Liver (tissue), 9 donors: ENCODE measurements around the gene PLA2R1. TPM values are rescaled to one million over a fixed set of nuclear protein-coding genes. Genes with fewer than 3 reads are reported as not detected.

ENCODE experiments used
- DNase-seq: peaks from one replicate; pipeline ENCODE4 v3.0.0-alpha.2; 2017; ENCODE audit warnings: low spot score
- H3K27ac ChIP-seq, 2 donors: one replicate each; pipeline ENCODE4 v1.7.0; 2013; ENCODE audit warnings: inconsistent platforms in 2 of 2, low read length in 2 of 2, control low read depth in 1 of 2, low read depth in 1 of 2, mild to moderate bottlenecking in 1 of 2
- H3K27me3 ChIP-seq, 4 donors: one replicate each; pipeline versions ENCODE4 v1.6.1 to v1.7.0; 2013; ENCODE audit warnings: low read length in 3 of 4, inconsistent platforms in 1 of 4, mild to moderate bottlenecking in 1 of 4, moderate library complexity in 1 of 4; ENCODE audit not compliant: control insufficient read depth in 4 of 4, insufficient read depth in 4 of 4
- H3K36me3 ChIP-seq, 4 donors: one replicate each; pipeline versions ENCODE4 v1.6.1 to v1.7.0; 2013; ENCODE audit warnings: low read length in 3 of 4, mild to moderate bottlenecking in 3 of 4, low read depth in 1 of 4, moderate library complexity in 1 of 4; ENCODE audit not compliant: control insufficient read depth in 4 of 4, insufficient read depth in 3 of 4
- H3K4me1 ChIP-seq, 4 donors: one replicate each; pipeline versions ENCODE4 v1.6.1 to v1.7.0; 2013; ENCODE audit warnings: low read length in 3 of 4, mild to moderate bottlenecking in 3 of 4, moderate library complexity in 1 of 4; ENCODE audit not compliant: control insufficient read depth in 4 of 4, insufficient read depth in 4 of 4
- H3K4me3 ChIP-seq, 3 donors: one replicate each; pipeline versions ENCODE4 v1.6.1 to v1.7.0; 2013; ENCODE audit warnings: low read length in 3 of 3, control low read depth in 1 of 3, low read depth in 1 of 3, mild to moderate bottlenecking in 1 of 3
- H3K9ac ChIP-seq, 2 donors: one replicate each; pipeline ENCODE4 v1.7.0; 2013; ENCODE audit warnings: low read length in 2 of 2, mild to moderate bottlenecking in 2 of 2, moderate library complexity in 2 of 2, control low read depth in 1 of 2, low read depth in 1 of 2
- H3K9me3 ChIP-seq, 4 donors: one replicate each; pipeline versions ENCODE4 v1.6.1 to v1.7.0; 2013; ENCODE audit warnings: low read length in 3 of 4; ENCODE audit not compliant: control insufficient read depth in 4 of 4
- EGR1 ChIP-seq, 2 donors: IDR thresholded peaks; 2 replicates each; pipeline ENCODE4 v1.6.1; 2016 to 2018; ENCODE audit warnings: antibody characterized with exemption in 2 of 2, low read depth in 2 of 2
- FOXA1 ChIP-seq: IDR thresholded peaks from 2 replicates; pipeline ENCODE4 v1.6.1; 2016; ENCODE audit warnings: antibody characterized with exemption
- FOXA2 ChIP-seq: IDR thresholded peaks from 2 replicates; pipeline ENCODE4 v1.6.1; 2016; ENCODE audit warnings: antibody characterized with exemption
- GABPA ChIP-seq, 2 donors: IDR thresholded peaks in 1 of 2; conservative IDR thresholded peaks in 1 of 2; 2 replicates each; pipeline ENCODE4 v1.6.1; 2016; ENCODE audit warnings: antibody characterized with exemption in 2 of 2, mild to moderate bottlenecking in 1 of 2, moderate library complexity in 1 of 2
- HNF4A ChIP-seq, 2 donors: conservative IDR thresholded peaks; 2 replicates each; pipeline ENCODE4 v1.6.1; 2016; ENCODE audit warnings: antibody characterized with exemption in 2 of 2, mild to moderate bottlenecking in 2 of 2
- JUND ChIP-seq, 2 donors: IDR thresholded peaks; 2 replicates each; pipeline ENCODE4 v1.6.1; 2016; ENCODE audit warnings: antibody characterized with exemption in 2 of 2
- NR2F2 ChIP-seq: IDR thresholded peaks from 2 replicates; pipeline ENCODE4 v1.6.1; 2016; ENCODE audit warnings: antibody characterized with exemption
- RAD21 ChIP-seq, 2 donors: IDR thresholded peaks; 2 replicates each; pipeline ENCODE4 v1.6.1; 2016; ENCODE audit warnings: antibody characterized with exemption in 2 of 2, mild to moderate bottlenecking in 2 of 2
- RXRA ChIP-seq, 2 donors: IDR thresholded peaks; 2 replicates each; pipeline ENCODE4 v1.6.1; 2017 to 2018; ENCODE audit warnings: antibody characterized with exemption in 2 of 2, mild to moderate bottlenecking in 1 of 2
- SP1 ChIP-seq: IDR thresholded peaks from 2 replicates; pipeline ENCODE4 v1.6.1; 2018; ENCODE audit warnings: antibody characterized with exemption, mild to moderate bottlenecking
- YY1 ChIP-seq: IDR thresholded peaks from 2 replicates; pipeline ENCODE4 v1.6.1; 2016; ENCODE audit warnings: antibody characterized with exemption, mild to moderate bottlenecking
- WGBS: extraction: QIAGEN DNeasy Blood & Tissue Kit; methylation state at CpG from one replicate; pipeline ENCODE4 v1.1.7; 2013; 5-methylcytosine and 5-hydroxymethylcytosine counted together
- polyA plus RNA-seq, 2 donors: library from polyadenylated mRNA; stranded (reverse) in 1 of 2; unstranded in 1 of 2; fragments of 200-250 nt in 1 of 2; fragments of >200 nt in 1 of 2; fragmentation: Nextera tagmentation in 1 of 2; extraction: Ambion mirVana in 1 of 2; gene quantifications; one replicate each; pipeline versions ENCODE4 v1.2.1 to v1.2.3, GENCODE V29; 2013 to 2015
- total RNA-seq, 2 donors: library from RNA; depleted of rRNA; stranded (reverse); fragments of >200 nt; gene quantifications; one replicate each; pipeline ENCODE4 v1.2.3, GENCODE V29; 2014
- TF ChIP-seq, protein P1 (sequence below): IDR thresholded peaks from 2 replicates; pipeline ENCODE4 v1.6.1; 2016; ENCODE audit warnings: antibody characterized with exemption
- TF ChIP-seq, protein P2 (sequence below): fragments of 150-350 bp; IDR thresholded peaks from 2 replicates; pipeline ENCODE4 v1.5.1; 2017; ENCODE audit warnings: improper control_type of control experiment, low read depth, low read length; ENCODE audit not compliant: missing input control
- TF ChIP-seq, protein P3 (sequence below): IDR thresholded peaks from 2 replicates; pipeline ENCODE4 v1.6.1; 2016; ENCODE audit warnings: antibody characterized with exemption, mild to moderate bottlenecking
- TF ChIP-seq, protein P4 (sequence below): IDR thresholded peaks from 2 replicates; pipeline ENCODE4 v1.6.1; 2016; ENCODE audit warnings: antibody characterized with exemption
- TF ChIP-seq, protein P5 (sequence below): IDR thresholded peaks from 2 replicates; pipeline ENCODE4 v1.6.1; 2016; ENCODE audit warnings: antibody characterized with exemption
- donor health status: healthy.
- donor health status: healthy.
- donor health status: healthy.
- donor health status: healthy.
- donor health status: healthy.

PLA2R1 gene
- total and polyA plus RNA-seq, 4 donors, result 0.61 to 2.3 (median 0.66) TPM

DNA sequence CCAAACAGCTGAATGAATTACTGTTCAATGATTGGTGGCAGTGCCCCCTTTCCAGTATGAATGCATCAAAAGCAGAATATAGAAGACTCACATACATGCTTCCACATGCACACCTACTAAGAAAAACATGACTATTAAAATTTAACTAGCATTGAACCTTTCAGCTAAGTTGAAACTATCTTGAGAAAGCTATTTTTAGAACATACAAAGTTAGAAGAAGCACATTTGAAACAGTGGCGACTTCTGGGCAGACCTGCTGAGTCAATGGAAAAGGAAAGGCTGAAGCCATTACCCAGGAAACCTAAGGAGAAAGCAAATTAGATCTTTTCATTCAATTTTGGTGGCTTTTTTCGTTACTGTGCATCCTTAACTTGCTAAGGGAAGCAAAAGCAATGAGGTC, 55.9 kb downstream of the PLA2R1 start (continued):
- TF ChIP-seq, protein P1, sequence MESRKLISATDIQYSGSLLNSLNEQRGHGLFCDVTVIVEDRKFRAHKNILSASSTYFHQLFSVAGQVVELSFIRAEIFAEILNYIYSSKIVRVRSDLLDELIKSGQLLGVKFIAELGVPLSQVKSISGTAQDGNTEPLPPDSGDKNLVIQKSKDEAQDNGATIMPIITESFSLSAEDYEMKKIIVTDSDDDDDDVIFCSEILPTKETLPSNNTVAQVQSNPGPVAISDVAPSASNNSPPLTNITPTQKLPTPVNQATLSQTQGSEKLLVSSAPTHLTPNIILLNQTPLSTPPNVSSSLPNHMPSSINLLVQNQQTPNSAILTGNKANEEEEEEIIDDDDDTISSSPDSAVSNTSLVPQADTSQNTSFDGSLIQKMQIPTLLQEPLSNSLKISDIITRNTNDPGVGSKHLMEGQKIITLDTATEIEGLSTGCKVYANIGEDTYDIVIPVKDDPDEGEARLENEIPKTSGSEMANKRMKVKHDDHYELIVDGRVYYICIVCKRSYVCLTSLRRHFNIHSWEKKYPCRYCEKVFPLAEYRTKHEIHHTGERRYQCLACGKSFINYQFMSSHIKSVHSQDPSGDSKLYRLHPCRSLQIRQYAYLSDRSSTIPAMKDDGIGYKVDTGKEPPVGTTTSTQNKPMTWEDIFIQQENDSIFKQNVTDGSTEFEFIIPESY, result no peak
- TF ChIP-seq FOXA2, result no peak

DNA sequence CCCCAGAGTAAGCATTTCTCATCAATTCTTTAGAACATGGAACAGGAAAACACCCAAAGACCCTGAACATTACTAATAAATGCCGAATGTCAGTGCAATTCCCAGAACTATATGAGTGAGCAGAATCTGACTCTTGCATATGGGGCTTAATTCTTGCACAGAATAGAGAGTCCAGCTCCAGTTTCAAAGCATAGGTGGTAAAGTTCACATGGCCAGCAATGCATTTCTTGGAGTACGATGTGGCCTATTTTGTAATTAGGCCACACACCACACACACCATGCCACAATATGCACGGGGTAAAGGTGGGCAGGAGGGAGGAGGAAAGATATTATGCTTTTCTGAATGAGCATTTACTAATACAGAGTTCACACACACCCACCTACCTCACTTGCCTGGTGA, 56.5 kb downstream of the PLA2R1 start:
- TF ChIP-seq RXRA (IDR thresholded peaks at IDR 0.05) (no peak), YY1 (no peak), RAD21 (IDR thresholded peaks at IDR 0.05) (no peak), FOXA1 (no peak), GABPA (IDR thresholded peaks at IDR 0.05 in 1 of 2, conservative IDR thresholded peaks at IDR 0.05 in 1 of 2) (no peak), SP1 (no peak), FOXA2 (no peak), EGR1 (IDR thresholded peaks at IDR 0.05; ENCODE audit: low read depth in 2 of 2) (no peak), JUND (IDR thresholded peaks at IDR 0.05) (no peak), NR2F2 (no peak), HNF4A (conservative IDR thresholded peaks at IDR 0.05) (no peak)
- TF ChIP-seq, protein P2, sequence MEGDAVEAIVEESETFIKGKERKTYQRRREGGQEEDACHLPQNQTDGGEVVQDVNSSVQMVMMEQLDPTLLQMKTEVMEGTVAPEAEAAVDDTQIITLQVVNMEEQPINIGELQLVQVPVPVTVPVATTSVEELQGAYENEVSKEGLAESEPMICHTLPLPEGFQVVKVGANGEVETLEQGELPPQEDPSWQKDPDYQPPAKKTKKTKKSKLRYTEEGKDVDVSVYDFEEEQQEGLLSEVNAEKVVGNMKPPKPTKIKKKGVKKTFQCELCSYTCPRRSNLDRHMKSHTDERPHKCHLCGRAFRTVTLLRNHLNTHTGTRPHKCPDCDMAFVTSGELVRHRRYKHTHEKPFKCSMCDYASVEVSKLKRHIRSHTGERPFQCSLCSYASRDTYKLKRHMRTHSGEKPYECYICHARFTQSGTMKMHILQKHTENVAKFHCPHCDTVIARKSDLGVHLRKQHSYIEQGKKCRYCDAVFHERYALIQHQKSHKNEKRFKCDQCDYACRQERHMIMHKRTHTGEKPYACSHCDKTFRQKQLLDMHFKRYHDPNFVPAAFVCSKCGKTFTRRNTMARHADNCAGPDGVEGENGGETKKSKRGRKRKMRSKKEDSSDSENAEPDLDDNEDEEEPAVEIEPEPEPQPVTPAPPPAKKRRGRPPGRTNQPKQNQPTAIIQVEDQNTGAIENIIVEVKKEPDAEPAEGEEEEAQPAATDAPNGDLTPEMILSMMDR, result no peak
- TF ChIP-seq, protein P3, sequence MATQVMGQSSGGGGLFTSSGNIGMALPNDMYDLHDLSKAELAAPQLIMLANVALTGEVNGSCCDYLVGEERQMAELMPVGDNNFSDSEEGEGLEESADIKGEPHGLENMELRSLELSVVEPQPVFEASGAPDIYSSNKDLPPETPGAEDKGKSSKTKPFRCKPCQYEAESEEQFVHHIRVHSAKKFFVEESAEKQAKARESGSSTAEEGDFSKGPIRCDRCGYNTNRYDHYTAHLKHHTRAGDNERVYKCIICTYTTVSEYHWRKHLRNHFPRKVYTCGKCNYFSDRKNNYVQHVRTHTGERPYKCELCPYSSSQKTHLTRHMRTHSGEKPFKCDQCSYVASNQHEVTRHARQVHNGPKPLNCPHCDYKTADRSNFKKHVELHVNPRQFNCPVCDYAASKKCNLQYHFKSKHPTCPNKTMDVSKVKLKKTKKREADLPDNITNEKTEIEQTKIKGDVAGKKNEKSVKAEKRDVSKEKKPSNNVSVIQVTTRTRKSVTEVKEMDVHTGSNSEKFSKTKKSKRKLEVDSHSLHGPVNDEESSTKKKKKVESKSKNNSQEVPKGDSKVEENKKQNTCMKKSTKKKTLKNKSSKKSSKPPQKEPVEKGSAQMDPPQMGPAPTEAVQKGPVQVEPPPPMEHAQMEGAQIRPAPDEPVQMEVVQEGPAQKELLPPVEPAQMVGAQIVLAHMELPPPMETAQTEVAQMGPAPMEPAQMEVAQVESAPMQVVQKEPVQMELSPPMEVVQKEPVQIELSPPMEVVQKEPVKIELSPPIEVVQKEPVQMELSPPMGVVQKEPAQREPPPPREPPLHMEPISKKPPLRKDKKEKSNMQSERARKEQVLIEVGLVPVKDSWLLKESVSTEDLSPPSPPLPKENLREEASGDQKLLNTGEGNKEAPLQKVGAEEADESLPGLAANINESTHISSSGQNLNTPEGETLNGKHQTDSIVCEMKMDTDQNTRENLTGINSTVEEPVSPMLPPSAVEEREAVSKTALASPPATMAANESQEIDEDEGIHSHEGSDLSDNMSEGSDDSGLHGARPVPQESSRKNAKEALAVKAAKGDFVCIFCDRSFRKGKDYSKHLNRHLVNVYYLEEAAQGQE, result no peak
- TF ChIP-seq, protein P4, sequence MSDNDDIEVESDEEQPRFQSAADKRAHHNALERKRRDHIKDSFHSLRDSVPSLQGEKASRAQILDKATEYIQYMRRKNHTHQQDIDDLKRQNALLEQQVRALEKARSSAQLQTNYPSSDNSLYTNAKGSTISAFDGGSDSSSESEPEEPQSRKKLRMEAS, result no peak
- TF ChIP-seq, protein P5, sequence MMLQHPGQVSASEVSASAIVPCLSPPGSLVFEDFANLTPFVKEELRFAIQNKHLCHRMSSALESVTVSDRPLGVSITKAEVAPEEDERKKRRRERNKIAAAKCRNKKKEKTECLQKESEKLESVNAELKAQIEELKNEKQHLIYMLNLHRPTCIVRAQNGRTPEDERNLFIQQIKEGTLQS, result no peak
- TF ChIP-seq, protein P1, result no peak
- no peak for DNase-seq
- Histone ChIP-seq H3K4me3 (no peak overlapping the region), H3K27ac (no peak overlapping the region), H3K36me3 (no peaks in the 10 kb centered on the region), H3K27me3 (no peaks in the 10 kb centered on the region), H3K4me1 (no peaks in the 10 kb centered on the region), H3K9me3 (no peaks in the 10 kb centered on the region), H3K9ac (no peak overlapping the region)
- 83% methylated on average over 3 of the region's 3 CpGs for WGBS
